HS-5 (cell line): ENCODE data around the gene EEF1AKMT3.
"Not testable (repeated sequence)": the region's sequence is repeated elsewhere in the genome, so short reads cannot be mapped to it uniquely, and the experiment has no call there.

Experiments
- DNase-seq: peaks from one replicate; pipeline ENCODE4 v3.0.0-alpha.2; 2012; ENCODE audit warnings: low read depth

EEF1AKMT3 gene

GRCh38 chr12:57765698-57766463 is 6.5 kb upstream of the EEF1AKMT3 start:
- DNase-seq, result no peak

GRCh38 chr12:57766464-57767304 is 5.7 kb upstream of the EEF1AKMT3 start, which contains the start of gene CYP27B1:
Gene CYP27B1, minus strand, starts transcription at chr12:57767078. Its CDS starts 37 bp downstream, at chr12:57767041.
- no peak for DNase-seq

GRCh38 chr12:57767305-57767698 is 5.1 kb upstream of the EEF1AKMT3 start:
- no peak for DNase-seq

GRCh38 chr12:57767876-57768275 is 4.5 kb upstream of the EEF1AKMT3 start:
- no peak for DNase-seq

- DNase-seq, result no peak
Observed at GRCh38 chr12:57769594-57769993, 2.8 kb upstream of the EEF1AKMT3 start.

- no peak for DNase-seq
Observed at GRCh38 chr12:57770734-57771133, 1.7 kb upstream of the EEF1AKMT3 start.

GRCh38 chr12:57771236-57771872 is 1.1 kb upstream of the EEF1AKMT3 start:
- DNase-seq, result peak; percentile 90

- peak; percentile 98 for DNase-seq
Observed at GRCh38 chr12:57771873-57772428, 463 bp upstream of the EEF1AKMT3 start, which contains the start of gene METTL1. Gene METTL1, minus strand, starts transcription at chr12:57772105. Its CDS starts 22 bp downstream, at chr12:57772083.

GRCh38 chr12:57774634-57775033 is 2.2 kb downstream of the EEF1AKMT3 start:
- DNase-seq, result not testable (repeated sequence)

GRCh38 chr12:57775044-57775443 is 2.6 kb downstream of the EEF1AKMT3 start:
- DNase-seq, result no peak

GRCh38 chr12:57775563-57776246 is 3.3 kb downstream of the EEF1AKMT3 start:
- DNase-seq, result no peak

GRCh38 chr12:57776247-57776587 is 3.8 kb downstream of the EEF1AKMT3 start:
- no peak for DNase-seq

GRCh38 chr12:57777367-57777766 is 5.0 kb downstream of the EEF1AKMT3 start:
- no peak for DNase-seq

- DNase-seq, result no peak
Observed at GRCh38 chr12:57777911-57778310, 5.5 kb downstream of the EEF1AKMT3 start.

- DNase-seq, result no peak
Observed at GRCh38 chr12:57779736-57780135, 7.3 kb downstream of the EEF1AKMT3 start.

GRCh38 chr12:57780284-57780897 is 8.0 kb downstream of the EEF1AKMT3 start:
- no peak for DNase-seq

GRCh38 chr12:57781244-57781643 is 8.8 kb downstream of the EEF1AKMT3 start:
- no peak for DNase-seq

GRCh38 chr12:57781801-57782200 is 9.4 kb downstream of the EEF1AKMT3 start:
- no peak for DNase-seq

GRCh38 chr12:57782243-57782607 is 9.8 kb downstream of the EEF1AKMT3 start:
- no peak for DNase-seq

GRCh38 chr12:57782608-57783465 is 10.4 kb downstream of the EEF1AKMT3 start, which contains the start of gene TSFM:
Gene TSFM, plus strand, starts transcription at chr12:57782787. Its CDS starts 15 bp downstream, at chr12:57782802.
- peak; percentile 78 for DNase-seq
